Ovary (tissue), 9 donors: ENCODE measurements around the gene JMJD6. TPM values are rescaled to one million over a fixed set of nuclear protein-coding genes. Genes with fewer than 3 reads are reported as not detected.
A peak's percentile ranks its signal among the peaks of the same experiment; 100 is the strongest.

Source experiments
- DNase-seq, 5 donors: peaks; one replicate each; pipeline ENCODE4 v3.0.0-alpha.2; 2019 to 2020
- H3K27ac ChIP-seq, 2 donors: fragments of 200-600 bp; one replicate each; pipeline versions ENCODE4 v1.5.1 to v1.8.0; 2019 to 2022
- H3K27me3 ChIP-seq: fragments of 200-600 bp; one replicate; pipeline ENCODE4 v1.8.0; 2022
- H3K36me3 ChIP-seq: fragments of 200-600 bp; sonication (generic); one replicate; pipeline ENCODE4 v1.5.1; 2019
- H3K4me1 ChIP-seq: one replicate; pipeline ENCODE4 v1.8.1; 2013; ENCODE audit warnings: mild to moderate bottlenecking, moderate library complexity; ENCODE audit not compliant: insufficient read depth
- H3K4me3 ChIP-seq: fragments of 200-600 bp; sonication (generic); one replicate; pipeline ENCODE4 v1.5.1; 2017
- H3K9me3 ChIP-seq, 2 donors: fragments of 200-600 bp in 1 of 2; sonication (generic) in 1 of 2; one replicate each; pipeline versions ENCODE4 v1.5.1 to v1.8.1; 2013 to 2019; ENCODE audit warnings: mild to moderate bottlenecking in 1 of 2, moderate library complexity in 1 of 2
- EP300 ChIP-seq: sonication (generic); formaldehyde crosslinking; IDR thresholded peaks from one replicate; pipeline ENCODE4 v1.6.1; 2017; ENCODE audit warnings: antibody characterized with exemption
- POLR2A ChIP-seq: fragments of 450-650 bp; IDR thresholded peaks from one replicate; pipeline ENCODE4 v1.6.1; 2017; ENCODE audit warnings: antibody characterized with exemption, mild to moderate bottlenecking, moderate library complexity
- WGBS, 3 donors: extraction: QIAGEN DNeasy Blood & Tissue Kit in 1 of 3; methylation state at CpG; one replicate each; pipeline versions ENCODE4 v1.1.5 to v1.1.7; 2013 to 2017; 5-methylcytosine and 5-hydroxymethylcytosine counted together
- intact Hi-C, 4 donors: fragments of 100-400 bp; cut with DNase I; formaldehyde crosslinking; loops; one replicate each; pipeline versions ENCODE4 v1.11.0 to v1.15.1; 2022 to 2023
- microRNA counts: library from miRNA; unstranded; fragments of <30 nt; microRNA quantifications from one replicate; lab custom pipeline; 2016
- microRNA-seq, 3 donors: library from miRNA; unstranded; fragments of <30 nt; microRNA quantifications; one replicate each; pipeline versions ENCODE4 to v1.2.0, GENCODE V29; 2019 to 2020
- polyA plus RNA-seq, 2 donors: library from polyadenylated mRNA; stranded (reverse); fragments of 200-250 nt in 1 of 2; fragments of 350-450 nt in 1 of 2; fragmentation: Illumina TruSeq in 1 of 2; extraction: RNeasy Lipid Tissue Mini Kit (QIAGEN cat#74804) in 1 of 2; gene quantifications; one replicate each; pipeline ENCODE4 v1.2.3, GENCODE V29; 2013 to 2014
- small RNA-seq: library from RNA; depleted of rRNA; stranded (forward); fragments of <200 nt; gene quantifications from one replicate; pipeline ENCODE3, GENCODE V24; 2016
- total RNA-seq, 7 donors: library from RNA; depleted of rRNA in 2 of 7; stranded (reverse); fragments of >200 nt in 2 of 7; fragmentation: NEBNext Ultra II Directional in 3 of 7; extraction: Animal tissue kit (Norgen Biotek cat#: 25700) in 3 of 7; gene quantifications; one replicate each; pipeline versions ENCODE4 v1.1.0 to v1.2.4, GENCODE V29; 2016 to 2023
- TF ChIP-seq, protein P1 (sequence below), 3 donors: fragments of 450-650 bp in 2 of 3; fragments of 200-600 bp in 1 of 3; IDR thresholded peaks; one replicate each; pipeline versions ENCODE4 v1.5.1 to v1.8.0; 2016 to 2022; ENCODE audit warnings: antibody characterized with exemption in 3 of 3, mild to moderate bottlenecking in 1 of 3
- donor health status: DM: no; HTN: no; CAD: no; lungs with moderate emphysema.
- donor health status: DM: no; HTN: no; CAD: no.
- donor health status: Bipolar disorder and iron deficiency.
- donor health status: DM: yes; HTN: yes; CAD: no.
- donor health status: DM: no; HTN: no; CAD: no.
- donor health status: DM: yes; HTN: yes; CAD: no.

JMJD6 gene
- total and polyA plus RNA-seq, 9 donors = 19.5 to 49.8 (median 28.3) TPM

DNA sequence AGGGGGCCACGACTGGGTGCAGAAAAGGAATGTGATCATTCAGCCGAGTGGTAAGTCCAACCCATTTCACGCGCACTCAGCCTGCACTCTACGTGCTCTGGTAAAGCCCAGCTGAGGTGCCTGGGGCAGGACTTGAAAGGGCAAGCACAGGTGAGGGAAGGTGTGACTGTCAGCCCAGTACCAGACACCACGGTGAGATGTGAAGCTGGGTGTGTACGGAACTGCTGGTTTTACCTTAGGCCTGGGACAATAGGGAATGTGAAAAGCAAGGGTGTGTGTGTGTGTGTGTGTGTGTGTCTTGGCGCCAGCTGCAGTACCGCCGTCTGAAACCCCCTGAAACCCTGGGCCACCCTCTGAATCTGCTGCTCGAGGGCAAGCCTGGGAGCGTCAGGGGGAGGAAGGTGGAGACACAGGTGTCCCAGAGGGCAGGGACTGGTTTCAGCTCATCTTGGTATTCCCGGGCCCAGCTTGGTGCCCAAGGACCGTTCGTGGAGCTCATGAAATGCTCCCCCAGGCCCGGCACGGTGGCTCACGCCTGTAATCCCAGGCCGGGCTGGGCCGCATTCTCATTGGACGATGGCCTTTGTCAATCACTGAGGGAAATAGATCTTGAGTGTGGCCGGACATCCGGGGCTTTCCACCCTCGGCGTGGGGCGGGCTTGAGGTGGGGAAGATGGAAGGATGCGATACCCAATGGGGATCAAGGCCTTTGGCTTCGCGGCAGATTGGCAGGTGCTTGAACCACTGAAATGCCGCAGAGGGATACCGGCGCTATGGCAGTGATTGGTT, 55.1 kb downstream of the JMJD6 start:
- Histone ChIP-seq H3K36me3 (no peaks in the 10 kb centered on the region), H3K4me1 (peaks cover 12% of the 10 kb centered on the region), H3K27me3 (no peaks in the 10 kb centered on the region), H3K4me3 (peak overlapping the region; percentile 77), H3K27ac (peak overlapping the region; percentile 46 to 73), H3K9me3 (no peaks in the 10 kb centered on the region)
- intact Hi-C loops = loop anchor here in 1 of 4 donors (10.0 kb wide), 1 partner anchor 53 kb away; the partner anchor contains the start of genes JMJD6 and METTL23
- DNase-seq = peak; percentile 99 to 100 (median 99)
- TF ChIP-seq EP300 = no peak
- TF ChIP-seq, protein P1, sequence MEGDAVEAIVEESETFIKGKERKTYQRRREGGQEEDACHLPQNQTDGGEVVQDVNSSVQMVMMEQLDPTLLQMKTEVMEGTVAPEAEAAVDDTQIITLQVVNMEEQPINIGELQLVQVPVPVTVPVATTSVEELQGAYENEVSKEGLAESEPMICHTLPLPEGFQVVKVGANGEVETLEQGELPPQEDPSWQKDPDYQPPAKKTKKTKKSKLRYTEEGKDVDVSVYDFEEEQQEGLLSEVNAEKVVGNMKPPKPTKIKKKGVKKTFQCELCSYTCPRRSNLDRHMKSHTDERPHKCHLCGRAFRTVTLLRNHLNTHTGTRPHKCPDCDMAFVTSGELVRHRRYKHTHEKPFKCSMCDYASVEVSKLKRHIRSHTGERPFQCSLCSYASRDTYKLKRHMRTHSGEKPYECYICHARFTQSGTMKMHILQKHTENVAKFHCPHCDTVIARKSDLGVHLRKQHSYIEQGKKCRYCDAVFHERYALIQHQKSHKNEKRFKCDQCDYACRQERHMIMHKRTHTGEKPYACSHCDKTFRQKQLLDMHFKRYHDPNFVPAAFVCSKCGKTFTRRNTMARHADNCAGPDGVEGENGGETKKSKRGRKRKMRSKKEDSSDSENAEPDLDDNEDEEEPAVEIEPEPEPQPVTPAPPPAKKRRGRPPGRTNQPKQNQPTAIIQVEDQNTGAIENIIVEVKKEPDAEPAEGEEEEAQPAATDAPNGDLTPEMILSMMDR (IDR thresholded peaks at IDR 0.05) = no peak
- peak; percentile 23 for TF ChIP-seq POLR2A
- WGBS, 3 donors = 16 to 18% (median 17%) methylated on average over 29 to 32 of the region's 32 CpGs

DNA sequence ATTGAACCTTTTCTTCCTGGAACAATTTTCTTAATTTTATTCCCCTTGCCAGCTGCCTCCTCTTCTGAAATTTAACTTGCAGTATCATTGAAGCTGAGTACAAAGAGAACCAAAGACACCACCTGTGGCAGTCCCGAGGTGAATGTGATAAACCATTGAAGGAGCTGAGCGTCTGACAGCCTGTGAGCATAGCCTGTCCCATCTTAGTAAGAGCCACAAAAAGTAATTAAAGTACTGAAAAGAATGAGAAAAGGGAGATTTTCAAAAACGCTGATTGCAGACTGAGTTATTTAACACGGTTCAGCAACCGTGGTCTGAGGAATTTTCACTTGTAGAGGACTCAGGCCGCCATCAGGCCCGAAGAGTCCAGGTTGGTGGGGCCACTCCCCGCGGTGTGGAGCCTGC, 55.7 kb downstream of the JMJD6 start:
- 59 to 66% (median 66%) methylated on average over 9 of the region's 9 CpGs for WGBS, 3 donors
- TF ChIP-seq EP300 = no peak
- TF ChIP-seq, protein P1 (IDR thresholded peaks at IDR 0.05) = no peak
- TF ChIP-seq POLR2A = no peak
- Histone ChIP-seq H3K9me3 (no peaks in the 10 kb centered on the region), H3K27me3 (no peaks in the 10 kb centered on the region), H3K4me1 (peaks cover 12% of the 10 kb centered on the region), H3K27ac (peak overlapping the region in 1 of 2 donors; percentile 68), H3K4me3 (no peak overlapping the region), H3K36me3 (no peaks in the 10 kb centered on the region)
- intact Hi-C loops = loop anchor here in 1 of 4 donors (10.0 kb wide), 1 partner anchor 54 kb away; the partner anchor contains the start of genes JMJD6 and METTL23
- no peak for DNase-seq

DNA sequence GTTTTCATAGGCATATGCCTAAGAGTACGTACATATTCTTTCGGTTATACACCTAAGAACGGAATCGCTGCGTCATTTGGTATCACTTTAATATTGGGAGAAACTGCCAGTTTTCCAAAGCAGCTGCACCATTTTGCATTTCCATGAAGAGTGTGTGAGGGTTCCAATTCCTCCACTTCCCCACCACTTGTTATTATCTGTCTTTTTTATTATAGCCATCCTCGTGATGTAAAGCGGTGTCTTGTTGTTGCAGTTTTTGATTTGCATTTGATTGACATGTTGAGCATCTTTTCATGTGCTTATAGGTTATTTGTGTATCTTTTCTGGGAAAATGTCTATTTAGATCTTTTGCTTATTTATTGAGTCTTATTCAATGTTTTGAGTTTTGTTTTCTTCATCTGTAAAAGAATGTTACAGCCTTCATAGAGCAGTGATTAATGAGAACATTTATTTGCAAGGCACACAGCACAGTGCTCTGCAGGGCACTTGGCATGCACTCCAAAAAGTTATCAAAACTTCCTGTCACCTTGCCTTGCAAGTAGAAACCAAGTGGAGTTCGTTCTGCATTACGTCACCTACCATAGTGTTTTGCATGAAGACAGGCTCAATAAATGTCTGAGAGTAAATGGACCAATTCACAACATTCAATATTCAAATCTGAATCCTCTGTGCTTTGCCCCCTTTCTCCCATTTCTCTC, 56.2 kb downstream of the JMJD6 start:
- Histone ChIP-seq H3K36me3 (no peaks in the 10 kb centered on the region), H3K4me1 (peaks cover 12% of the 10 kb centered on the region), H3K27me3 (no peaks in the 10 kb centered on the region), H3K4me3 (no peak overlapping the region), H3K27ac (no peak overlapping the region), H3K9me3 (no peaks in the 10 kb centered on the region)
- TF ChIP-seq, protein P1 (IDR thresholded peaks at IDR 0.05) = no peak
- TF ChIP-seq EP300 (no peak), POLR2A (no peak)
- DNase-seq = no peak
- WGBS, 3 donors = 88 to 92% (median 90%) methylated on average over 9 of the region's 9 CpGs
- intact Hi-C loops = loop anchor here in 1 of 4 donors (10.0 kb wide), 1 partner anchor 55 kb away; the partner anchor contains the start of genes JMJD6 and METTL23

MicroRNA genes within 50 kb of the gene (microRNA counts, 767-probe panel; counts per million panel counts)
- 530 counts per million, percentile 78 among the panel's probes with 10 or more counts for microRNA hsa-miR-636 (lab: Ali Mortazavi, UCI)

Small RNA genes lying within 50 kb of the gene (microRNA-seq; reads per million reads assigned to microRNA genes)
- gene MIR636 = 0 to 0.16 (median 0) reads per million in 3 donors

Small RNA genes lying within 50 kb of the gene (small RNA-seq; reads per million reads assigned to genes)
- gene AC005837.3 (not detected), gene RF02271 (not detected), gene RNU6-97P (not detected), gene RNY4P36 (not detected)

Other genes with a start within 250 kb of the JMJD6 start
- 10 to 100 TPM; 11.7 to 39.9 (median 26.1) TPM for gene RHBDF2, start 225.2 kb downstream of the JMJD6 start, total RNA-seq
- 1 to 10 TPM; 3.3 to 8.8 TPM for gene RHBDF2, start 225.2 kb downstream of the JMJD6 start, polyA plus RNA-seq
- 10 to 100 TPM in 2 of 7 donors, 1 to 10 TPM in 5; 3.9 to 35.7 (median 8.0) TPM for gene CYGB, start 188.9 kb downstream of the JMJD6 start, total RNA-seq
- 10 to 100 TPM; 14.6 to 18.2 TPM for gene CYGB, start 188.9 kb downstream of the JMJD6 start, polyA plus RNA-seq
- 10 to 100 TPM in 1 of 7 donors, 1 to 10 TPM in 6; 2.3 to 12.2 (median 2.8) TPM for gene PRCD, start 186.6 kb downstream of the JMJD6 start, total RNA-seq
- 1 to 10 TPM; 1.5 to 7.0 TPM for gene PRCD, start 186.6 kb downstream of the JMJD6 start, polyA plus RNA-seq
- 10 to 100 TPM in 1 of 7 donors, 1 to 10 TPM in 6; 1.9 to 61.6 (median 4.9) TPM for gene ST6GALNAC2, start 140.7 kb downstream of the JMJD6 start, total RNA-seq
- 1 to 10 TPM; 1.4 to 5.0 TPM for gene ST6GALNAC2, start 140.7 kb downstream of the JMJD6 start, polyA plus RNA-seq
- gene ST6GALNAC1, start 82.8 kb downstream of the JMJD6 start, total RNA-seq = 10 to 100 TPM in 1 of 7 donors, 1 to 10 TPM in 4, under 1 TPM in 2; 0.73 to 10.5 (median 3.7) TPM
- gene ST6GALNAC1, start 82.8 kb downstream of the JMJD6 start, polyA plus RNA-seq = 1 to 10 TPM; 3.6 to 6.1 TPM
- 100 to 1,000 TPM; 107 to 210 (median 181) TPM for gene MXRA7, start 15.6 kb downstream of the JMJD6 start, total RNA-seq
- 100 to 1,000 TPM; 199 to 759 TPM for gene MXRA7, start 15.6 kb downstream of the JMJD6 start, polyA plus RNA-seq
- gene METTL23, start 233 bp upstream of the JMJD6 start, total RNA-seq = 10 to 100 TPM; 20.9 to 36.6 (median 31.8) TPM
- gene METTL23, start 233 bp upstream of the JMJD6 start, polyA plus RNA-seq = 10 to 100 TPM; 37.9 to 47.4 TPM
- gene SRSF2, start 10.7 kb upstream of the JMJD6 start, total RNA-seq = 100 to 1,000 TPM; 149 to 245 (median 174) TPM
- 100 to 1,000 TPM; 126 to 152 TPM for gene SRSF2, start 10.7 kb upstream of the JMJD6 start, polyA plus RNA-seq
- gene MFSD11, start 11.5 kb upstream of the JMJD6 start, total RNA-seq = 10 to 100 TPM; 16.1 to 26.2 (median 19.6) TPM
- 10 to 100 TPM in 1 of 2 donors, 1 to 10 TPM in 1; 9.6 to 19.6 TPM for gene MFSD11, start 11.5 kb upstream of the JMJD6 start, polyA plus RNA-seq
- 1 to 10 TPM in 3 of 7 donors, under 1 TPM in 4; 0.23 to 3.6 (median 0.92) TPM for gene MGAT5B, start 141.8 kb upstream of the JMJD6 start, total RNA-seq
- gene MGAT5B, start 141.8 kb upstream of the JMJD6 start, polyA plus RNA-seq = under 1 TPM in 1 of 2 donors, not detected in 1; 0.61 TPM